ENCODE results near the gene CFAP77. TPM values are rescaled to one million over a fixed set of nuclear protein-coding genes. Genes with fewer than 3 reads are reported as not detected.

The CFAP77 gene
- total and polyA plus RNA-seq, 9 donors = 0.11 to 0.16 (median 0.12) TPM; not detected in 6

- DNase-seq = no peak
- no peaks in the 10 kb centered on the region for H3K36me3 ChIP-seq (ENCODE audit: control insufficient read depth, insufficient read depth, low read length)
- H3K4me3 ChIP-seq (ENCODE audit: low read length) = no peak overlapping the region
- peaks cover 12% of the 10 kb centered on the region for H3K4me1 ChIP-seq (ENCODE audit: control insufficient read depth, insufficient read depth, low read length)
- H3K27ac ChIP-seq (ENCODE audit: low read length) = no peak overlapping the region
- H3K9me3 ChIP-seq (replicated peaks; ENCODE audit: control insufficient read depth, low read depth, low read length) = no peaks in the 10 kb centered on the region
- 75% methylated on average over 14 of the region's 19 CpGs for WGBS (ENCODE audit: insufficient coverage)
- peaks cover 9% of the 10 kb centered on the region for H3K27me3 ChIP-seq (ENCODE audit: control insufficient read depth, insufficient read depth, low read length)
Observed at GRCh38 chr9:132541870-132542830, 132.1 kb downstream of the CFAP77 start.

- H3K36me3 ChIP-seq (ENCODE audit: control insufficient read depth, insufficient read depth, low read length) = no peaks in the 10 kb centered on the region
- no peak for DNase-seq
- H3K27ac ChIP-seq (ENCODE audit: low read length) = no peak overlapping the region
- no peaks in the 10 kb centered on the region for H3K9me3 ChIP-seq (replicated peaks; ENCODE audit: control insufficient read depth, low read depth, low read length)
- H3K27me3 ChIP-seq (ENCODE audit: control insufficient read depth, insufficient read depth, low read length) = peaks cover 7% of the 10 kb centered on the region
- H3K4me1 ChIP-seq (ENCODE audit: control insufficient read depth, insufficient read depth, low read length) = peaks cover 12% of the 10 kb centered on the region
- 100% methylated on average over 1 of the region's 4 CpGs for WGBS (ENCODE audit: insufficient coverage)
- no peak overlapping the region for H3K4me3 ChIP-seq (ENCODE audit: low read length)
Observed at GRCh38 chr9:132543251-132543650, 133.2 kb downstream of the CFAP77 start.

- H3K36me3 ChIP-seq (ENCODE audit: control insufficient read depth, insufficient read depth, low read length) = no peaks in the 10 kb centered on the region
- 32% methylated on average over 13 of the region's 21 CpGs for WGBS (ENCODE audit: insufficient coverage)
- peaks cover 7% of the 10 kb centered on the region for H3K27me3 ChIP-seq (ENCODE audit: control insufficient read depth, insufficient read depth, low read length)
- no peak overlapping the region for H3K27ac ChIP-seq (ENCODE audit: low read length)
- DNase-seq = peak; percentile 7
- H3K4me3 ChIP-seq (ENCODE audit: low read length) = no peak overlapping the region
- H3K9me3 ChIP-seq (replicated peaks; ENCODE audit: control insufficient read depth, low read depth, low read length) = no peaks in the 10 kb centered on the region
- peaks cover 12% of the 10 kb centered on the region for H3K4me1 ChIP-seq (ENCODE audit: control insufficient read depth, insufficient read depth, low read length)
Observed at GRCh38 chr9:132543960-132544359, 133.9 kb downstream of the CFAP77 start.

- no peak overlapping the region for H3K27ac ChIP-seq (ENCODE audit: low read length)
- H3K27me3 ChIP-seq (ENCODE audit: control insufficient read depth, insufficient read depth, low read length) = peaks cover 9% of the 10 kb centered on the region
- peaks cover 12% of the 10 kb centered on the region for H3K4me1 ChIP-seq (ENCODE audit: control insufficient read depth, insufficient read depth, low read length)
- no peak for DNase-seq
- H3K9me3 ChIP-seq (replicated peaks; ENCODE audit: control insufficient read depth, low read depth, low read length) = no peaks in the 10 kb centered on the region
- H3K36me3 ChIP-seq (ENCODE audit: control insufficient read depth, insufficient read depth, low read length) = no peaks in the 10 kb centered on the region
- no peak overlapping the region for H3K4me3 ChIP-seq (ENCODE audit: low read length)
- WGBS (ENCODE audit: insufficient coverage) = 64% methylated on average over 5 of the region's 9 CpGs
Observed at GRCh38 chr9:132545578-132545977, 135.6 kb downstream of the CFAP77 start.

GRCh38 chr9:132546148-132547051 lies 136.4 kb downstream of the CFAP77 start:
- Histone ChIP-seq H3K36me3 (ENCODE audit: control insufficient read depth, insufficient read depth, low read length) (no peaks in the 10 kb centered on the region), H3K9me3 (replicated peaks; ENCODE audit: control insufficient read depth, low read depth, low read length) (no peaks in the 10 kb centered on the region), H3K4me1 (ENCODE audit: control insufficient read depth, insufficient read depth, low read length) (peaks cover 12% of the 10 kb centered on the region), H3K4me3 (ENCODE audit: low read length) (no peak overlapping the region), H3K27ac (ENCODE audit: low read length) (no peak overlapping the region), H3K27me3 (ENCODE audit: control insufficient read depth, insufficient read depth, low read length) (peaks cover 9% of the 10 kb centered on the region)
- DNase-seq = peak; percentile 59
- WGBS (ENCODE audit: insufficient coverage) = 0% methylated on average over 20 of the region's 27 CpGs

GRCh38 chr9:132547052-132547431 lies 137.0 kb downstream of the CFAP77 start:
- Histone ChIP-seq H3K9me3 (replicated peaks; ENCODE audit: control insufficient read depth, low read depth, low read length) (no peaks in the 10 kb centered on the region), H3K27me3 (ENCODE audit: control insufficient read depth, insufficient read depth, low read length) (peaks cover 15% of the 10 kb centered on the region), H3K4me3 (ENCODE audit: low read length) (no peak overlapping the region), H3K27ac (ENCODE audit: low read length) (no peak overlapping the region), H3K36me3 (ENCODE audit: control insufficient read depth, insufficient read depth, low read length) (no peaks in the 10 kb centered on the region), H3K4me1 (ENCODE audit: control insufficient read depth, insufficient read depth, low read length) (peaks cover 12% of the 10 kb centered on the region)
- no peak for DNase-seq
- WGBS (ENCODE audit: insufficient coverage) = 51% methylated on average over 5 of the region's 7 CpGs

GRCh38 chr9:132547436-132547835 lies 137.4 kb downstream of the CFAP77 start:
- H3K9me3 ChIP-seq (replicated peaks; ENCODE audit: control insufficient read depth, low read depth, low read length) = no peaks in the 10 kb centered on the region
- H3K4me1 ChIP-seq (ENCODE audit: control insufficient read depth, insufficient read depth, low read length) = peaks cover 12% of the 10 kb centered on the region
- WGBS (ENCODE audit: insufficient coverage) = 83% methylated on average over 13 of the region's 13 CpGs
- H3K27ac ChIP-seq (ENCODE audit: low read length) = no peak overlapping the region
- no peaks in the 10 kb centered on the region for H3K36me3 ChIP-seq (ENCODE audit: control insufficient read depth, insufficient read depth, low read length)
- H3K27me3 ChIP-seq (ENCODE audit: control insufficient read depth, insufficient read depth, low read length) = peaks cover 15% of the 10 kb centered on the region
- no peak for DNase-seq
- H3K4me3 ChIP-seq (ENCODE audit: low read length) = no peak overlapping the region

GRCh38 chr9:132547976-132548730 lies 138.1 kb downstream of the CFAP77 start:
- H3K4me3 ChIP-seq (ENCODE audit: low read length) = no peak overlapping the region
- H3K9me3 ChIP-seq (replicated peaks; ENCODE audit: control insufficient read depth, low read depth, low read length) = peaks cover 3% of the 10 kb centered on the region
- peaks cover 18% of the 10 kb centered on the region for H3K27me3 ChIP-seq (ENCODE audit: control insufficient read depth, insufficient read depth, low read length)
- WGBS (ENCODE audit: insufficient coverage) = 66% methylated on average over 8 of the region's 21 CpGs
- H3K27ac ChIP-seq (ENCODE audit: low read length) = no peak overlapping the region
- no peak for DNase-seq
- peaks cover 12% of the 10 kb centered on the region for H3K4me1 ChIP-seq (ENCODE audit: control insufficient read depth, insufficient read depth, low read length)
- H3K36me3 ChIP-seq (ENCODE audit: control insufficient read depth, insufficient read depth, low read length) = no peaks in the 10 kb centered on the region

- H3K36me3 ChIP-seq (ENCODE audit: control insufficient read depth, insufficient read depth, low read length) = no peaks in the 10 kb centered on the region
- H3K27me3 ChIP-seq (ENCODE audit: control insufficient read depth, insufficient read depth, low read length) = peaks cover 24% of the 10 kb centered on the region
- peaks cover 12% of the 10 kb centered on the region for H3K4me1 ChIP-seq (ENCODE audit: control insufficient read depth, insufficient read depth, low read length)
- H3K27ac ChIP-seq (ENCODE audit: low read length) = no peak overlapping the region
- no peak for DNase-seq
- WGBS (ENCODE audit: insufficient coverage) = 50% methylated on average over 5 of the region's 17 CpGs
- peaks cover 3% of the 10 kb centered on the region for H3K9me3 ChIP-seq (replicated peaks; ENCODE audit: control insufficient read depth, low read depth, low read length)
- no peak overlapping the region for H3K4me3 ChIP-seq (ENCODE audit: low read length)
Observed at GRCh38 chr9:132548751-132549640, 139.0 kb downstream of the CFAP77 start.
